ENCODE measurements around the gene ABCC3.
A peak's percentile ranks its signal among the peaks of the same experiment; 100 is the strongest.
"Not testable (repeated sequence)": the region's sequence is repeated elsewhere in the genome, so short reads cannot be mapped to it uniquely, and the experiment has no call there.

Gene ABCC3

GRCh38 chr17:50715471-50715870, 80.8 kb downstream of the ABCC3 start:
- no peak for DNase-seq

DNA sequence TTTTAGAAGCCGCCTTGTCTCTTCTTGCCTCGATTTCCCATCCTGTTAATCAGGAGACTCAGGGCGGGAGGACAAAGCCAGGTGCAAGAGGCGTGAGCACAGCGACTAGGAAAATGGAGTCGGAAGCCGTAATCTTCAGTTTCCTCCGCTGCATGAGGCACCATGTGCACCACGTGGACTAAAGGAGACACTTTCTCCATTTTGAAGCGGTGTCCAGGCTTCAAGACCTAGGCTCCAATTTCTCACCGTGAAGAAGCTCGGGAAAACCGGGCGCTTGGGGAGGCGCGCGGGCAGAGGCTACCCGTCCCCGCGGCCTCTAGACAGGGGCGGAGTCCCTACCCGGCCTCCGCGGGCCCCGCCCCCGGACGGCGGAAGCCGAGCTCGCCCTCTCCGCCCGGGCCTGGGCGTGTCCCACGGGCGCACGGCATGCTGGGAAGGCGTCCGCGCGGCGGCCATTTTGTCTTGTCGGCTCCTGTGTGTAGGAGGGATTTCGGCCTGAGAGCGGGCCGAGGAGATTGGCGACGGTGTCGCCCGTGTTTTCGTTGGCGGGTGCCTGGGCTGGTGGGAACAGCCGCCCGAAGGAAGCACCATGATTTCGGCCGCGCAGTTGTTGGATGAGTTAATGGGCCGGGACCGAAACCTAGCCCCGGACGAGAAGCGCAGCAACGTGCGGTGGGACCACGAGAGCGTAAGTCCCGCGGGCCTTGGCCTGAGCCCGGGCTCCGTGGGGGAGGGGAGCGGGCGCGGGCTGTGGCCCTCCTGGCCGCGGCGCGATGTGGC, 84.7 kb downstream of the ABCC3 start, which contains the start of gene LUC7L3:
LUC7L3 (plus strand) TSS at position 460 of the 780 bp plus-strand sequence; CDS start at position 590, 130 bp downstream.
- DNase-seq = peak; percentile 87

DNA sequence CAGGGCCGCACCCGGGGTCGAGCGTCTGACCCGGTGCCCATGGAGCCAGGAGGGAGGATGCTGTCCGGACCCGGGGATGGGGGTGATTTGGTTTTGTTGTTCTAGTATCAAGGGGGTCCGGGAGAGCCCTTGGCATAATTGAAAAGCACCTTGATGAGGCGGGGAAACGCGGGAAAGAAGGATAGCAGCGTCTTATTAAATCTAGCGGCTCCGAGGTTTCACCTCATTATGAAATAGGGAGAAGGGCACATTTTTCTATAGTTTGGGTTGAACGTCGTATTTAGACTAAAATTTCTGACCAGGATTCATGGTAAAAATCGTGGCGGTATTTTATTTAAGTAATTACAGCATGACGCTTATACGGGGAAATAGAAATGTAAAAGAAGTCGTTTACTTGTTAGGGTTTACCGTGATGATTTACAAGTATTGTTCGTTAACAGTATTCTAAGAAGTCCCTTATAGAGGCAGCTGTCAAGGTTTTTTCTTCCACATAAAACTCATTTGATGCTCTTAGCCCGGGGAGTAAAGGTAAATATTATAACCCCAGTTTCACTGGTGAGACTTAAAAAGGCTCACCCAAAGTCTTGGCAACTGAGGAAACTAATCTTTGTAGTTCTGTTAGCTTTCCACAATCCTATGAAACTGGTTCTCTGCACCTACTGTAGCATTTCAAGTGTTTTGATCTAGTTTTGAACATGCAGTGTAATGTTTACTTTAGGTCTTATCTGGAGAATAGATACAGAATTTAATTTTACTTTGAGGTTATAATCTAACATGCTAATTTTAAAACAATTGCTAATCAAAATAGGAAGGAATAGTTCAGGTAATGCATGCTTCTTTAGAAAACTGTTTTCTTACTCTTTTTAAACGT, 85.5 kb downstream of the ABCC3 start:
- no peak for DNase-seq

- no peak for DNase-seq
These were observed 86.7 kb downstream of the ABCC3 start for GRCh38 chr17:50721194-50722010.

DNA sequence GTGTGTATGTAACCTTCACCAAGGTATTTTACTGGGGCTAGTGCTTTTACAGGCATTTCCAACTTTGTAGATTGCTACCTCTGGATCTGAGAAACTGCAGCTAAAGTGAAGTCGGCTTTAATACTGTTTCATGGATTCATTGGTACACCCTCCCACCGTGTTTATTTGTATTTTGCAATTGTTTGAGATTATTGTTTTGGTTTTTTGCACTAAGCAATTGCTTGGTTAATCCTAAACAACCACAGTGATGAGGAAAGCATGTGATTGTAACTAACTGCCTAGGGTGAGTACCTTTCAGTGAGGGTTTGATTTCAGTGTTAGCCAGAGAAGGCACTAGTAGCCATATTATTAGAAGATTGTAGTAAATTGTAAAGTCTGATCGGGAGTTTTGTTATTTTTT, 88.1 kb downstream of the ABCC3 start:
- DNase-seq = no peak

DNA sequence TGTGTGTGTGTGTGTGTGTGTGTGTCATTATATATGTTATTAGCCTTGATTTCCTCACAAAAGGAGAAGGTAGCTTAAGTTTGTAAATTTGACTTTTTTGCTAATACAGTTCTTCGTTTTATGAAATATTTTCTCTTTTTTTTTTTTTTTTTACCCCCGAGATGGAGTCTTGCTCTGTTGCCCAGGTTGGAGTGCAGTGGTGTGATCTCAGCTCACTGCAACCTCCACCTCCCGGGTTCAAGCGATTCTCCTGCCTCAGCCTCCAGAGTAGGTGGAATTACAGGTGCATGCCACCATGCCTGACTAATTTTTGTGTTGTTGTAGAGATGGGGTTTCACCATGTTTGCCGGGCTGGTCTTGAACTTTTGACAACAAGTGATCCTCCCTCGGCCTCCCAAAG, 89.9 kb downstream of the ABCC3 start:
- DNase-seq = not testable (repeated sequence)

DNA sequence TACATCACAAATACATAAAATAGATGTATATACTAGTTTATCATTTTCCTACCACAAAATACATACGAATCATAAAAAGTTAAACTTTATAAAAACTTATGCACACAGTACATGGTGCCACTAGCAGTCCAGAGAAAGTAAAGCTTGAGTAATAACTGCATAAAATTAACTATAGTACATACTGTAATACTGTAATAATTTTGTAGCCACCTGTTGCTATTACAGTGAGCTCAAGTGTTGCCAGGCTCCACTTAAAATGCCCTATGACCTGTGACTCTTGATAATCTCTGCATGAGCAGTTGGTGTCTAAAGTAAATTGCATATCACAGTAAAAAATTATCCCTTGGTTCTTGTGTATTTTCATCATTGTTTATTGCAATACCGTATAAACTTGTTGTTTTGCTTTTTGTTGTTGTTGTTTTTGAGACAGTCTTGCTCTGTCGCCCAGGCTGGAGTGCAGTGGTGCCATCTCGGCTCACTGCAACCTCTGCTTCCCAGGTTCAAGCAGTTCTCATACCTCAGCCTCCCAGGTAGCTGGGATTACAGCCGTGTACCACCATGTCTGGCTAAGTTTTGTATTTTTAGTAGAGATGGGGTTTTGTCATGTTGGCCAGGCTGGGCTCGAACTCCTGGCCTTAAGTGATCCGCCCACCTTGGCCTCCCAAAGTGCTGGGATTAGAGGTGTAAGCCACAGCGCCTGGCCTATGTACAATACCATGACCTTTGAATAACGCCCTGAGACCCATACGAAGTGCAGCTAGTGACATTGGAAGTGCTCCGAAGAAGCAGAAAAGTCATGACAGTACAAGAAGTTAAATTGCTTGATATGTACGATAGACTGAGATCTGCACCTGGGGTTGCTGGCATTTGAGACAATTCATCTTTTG, 91.3 kb downstream of the ABCC3 start:
- no peak for DNase-seq

GRCh38 chr17:50728112-50728429, 93.4 kb downstream of the ABCC3 start:
- DNase-seq = no peak

GRCh38 chr17:50728881-50729765, 94.4 kb downstream of the ABCC3 start:
- no peak for DNase-seq

- no peak for DNase-seq
These were observed 97.1 kb downstream of the ABCC3 start for GRCh38 chr17:50731575-50732460.

DNA sequence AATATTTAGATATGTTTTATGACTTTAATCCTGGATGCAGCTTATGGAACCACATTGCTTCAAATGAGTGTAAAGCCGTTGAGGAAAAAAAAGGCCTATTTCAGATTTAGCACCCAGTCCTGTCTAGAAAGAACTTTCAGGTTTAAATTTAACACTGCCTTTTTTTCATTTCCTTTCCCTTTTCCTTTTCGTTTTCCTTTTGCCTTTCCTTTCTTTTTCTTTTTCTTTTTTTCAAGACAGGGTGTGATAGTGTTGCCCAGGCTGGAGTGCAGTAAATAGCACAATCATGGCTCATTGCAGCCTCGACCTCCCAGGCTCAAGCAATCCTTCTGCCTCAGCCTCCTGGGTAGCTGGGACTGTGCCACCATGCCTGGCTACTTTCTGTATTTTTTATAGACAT, 100.6 kb downstream of the ABCC3 start:
- no peak for DNase-seq

- no peak for DNase-seq
These were observed 102.5 kb downstream of the ABCC3 start for GRCh38 chr17:50737118-50737698.

- DNase-seq = no peak
These were observed 104.4 kb downstream of the ABCC3 start for GRCh38 chr17:50739098-50739497.
